ENCODE measurements around the gene ATG7. TPM values are rescaled to one million over a fixed set of nuclear protein-coding genes. Genes with fewer than 3 reads are reported as not detected.
"Not testable (repeated sequence)": the region's sequence is repeated elsewhere in the genome, so short reads cannot be mapped to it uniquely, and the experiment has no call there.

The ATG7 gene
- polyA plus RNA-seq, 3 donors: 8.4 to 17.9 (median 14.9) TPM

GRCh38 chr3:11465744-11466616, 193.8 kb downstream of the ATG7 start:
- H3K27ac ChIP-seq (ENCODE audit: low read depth, low read length): no peak overlapping the region
- 56 to 62% (median 56%) methylated on average over 9 of the region's 9 CpGs for WGBS, 3 donors

GRCh38 chr3:11467875-11468274, 195.7 kb downstream of the ATG7 start:
- WGBS, 3 donors: 87 to 98% (median 91%) methylated on average over 4 of the region's 4 CpGs
- no peak overlapping the region for H3K27ac ChIP-seq (ENCODE audit: low read depth, low read length)

- 82 to 97% (median 89%) methylated on average over 9 of the region's 9 CpGs for WGBS, 3 donors
- H3K27ac ChIP-seq (ENCODE audit: low read depth, low read length): no peak overlapping the region
Observed at GRCh38 chr3:11470031-11470853, 198.0 kb downstream of the ATG7 start.

GRCh38 chr3:11475324-11475723, 203.1 kb downstream of the ATG7 start:
- WGBS, 3 donors: 96 to 98% (median 97%) methylated on average over 6 of the region's 6 CpGs
- H3K27ac ChIP-seq (ENCODE audit: low read depth, low read length): no peak overlapping the region

GRCh38 chr3:11476735-11477144, 204.5 kb downstream of the ATG7 start:
- H3K27ac ChIP-seq (ENCODE audit: low read depth, low read length): no peak overlapping the region

GRCh38 chr3:11477407-11477911, 205.3 kb downstream of the ATG7 start:
- no peak overlapping the region for H3K27ac ChIP-seq (ENCODE audit: low read depth, low read length)
- WGBS, 3 donors: 64 to 81% (median 70%) methylated on average over 3 of the region's 3 CpGs

More at GRCh38 chr3:11476735-11477144, 204.5 kb downstream of the ATG7 start:
- 30 to 67% (median 43%) methylated on average over 1 of the region's 1 CpG for WGBS, 3 donors

- WGBS, 3 donors: 82 to 87% (median 82%) methylated on average over 2 of the region's 2 CpGs
- no peak overlapping the region for H3K27ac ChIP-seq (ENCODE audit: low read depth, low read length)
Observed at GRCh38 chr3:11478167-11478566, 206.0 kb downstream of the ATG7 start.

GRCh38 chr3:11479221-11479620, 207.0 kb downstream of the ATG7 start:
- H3K27ac ChIP-seq (ENCODE audit: low read depth, low read length): no peak overlapping the region

GRCh38 chr3:11480663-11481298, 208.6 kb downstream of the ATG7 start:
- H3K27ac ChIP-seq (ENCODE audit: low read depth, low read length): no peak overlapping the region
- WGBS, 3 donors: 20 to 83% (median 63%) methylated on average over 7 of the region's 7 CpGs

More at GRCh38 chr3:11479221-11479620, 207.0 kb downstream of the ATG7 start:
- WGBS, 3 donors: 75 to 94% (median 90%) methylated on average over 3 of the region's 3 CpGs

GRCh38 chr3:11481556-11481955, 209.4 kb downstream of the ATG7 start:
- 32 to 54% (median 38%) methylated on average over 3 of the region's 3 CpGs for WGBS, 3 donors
- H3K27ac ChIP-seq (ENCODE audit: low read depth, low read length): no peak overlapping the region

GRCh38 chr3:11482021-11482420, 209.8 kb downstream of the ATG7 start:
- 68 to 74% (median 71%) methylated on average over 8 of the region's 8 CpGs for WGBS, 3 donors

GRCh38 chr3:11488356-11488755, 216.2 kb downstream of the ATG7 start:
- WGBS, 3 donors: 97 to 99% (median 98%) methylated on average over 26 to 42 of the region's 42 CpGs

More at GRCh38 chr3:11482021-11482420, 209.8 kb downstream of the ATG7 start:
- no peak overlapping the region for H3K27ac ChIP-seq (ENCODE audit: low read depth, low read length)

GRCh38 chr3:11494131-11494916, 222.1 kb downstream of the ATG7 start:
- no peak overlapping the region for H3K27ac ChIP-seq (ENCODE audit: low read depth, low read length)
- 92 to 98% (median 97%) methylated on average over 6 of the region's 6 CpGs for WGBS, 3 donors

More at GRCh38 chr3:11488356-11488755, 216.2 kb downstream of the ATG7 start:
- H3K27ac ChIP-seq (ENCODE audit: low read depth, low read length): not testable (repeated sequence)

- 73 to 83% (median 76%) methylated on average over 11 of the region's 11 CpGs for WGBS, 3 donors
- no peak overlapping the region for H3K27ac ChIP-seq (ENCODE audit: low read depth, low read length)
Observed at GRCh38 chr3:11495948-11496557, 223.9 kb downstream of the ATG7 start.

GRCh38 chr3:11498177-11498576, 226.0 kb downstream of the ATG7 start:
- WGBS, 3 donors: 91 to 94% (median 92%) methylated on average over 2 of the region's 2 CpGs
- no peak overlapping the region for H3K27ac ChIP-seq (ENCODE audit: low read depth, low read length)

GRCh38 chr3:11498646-11499045, 226.4 kb downstream of the ATG7 start:
- no peak overlapping the region for H3K27ac ChIP-seq (ENCODE audit: low read depth, low read length)
- 14 to 33% (median 32%) methylated on average over 1 of the region's 1 CpG for WGBS, 3 donors

- no peak overlapping the region for H3K27ac ChIP-seq (ENCODE audit: low read depth, low read length)
- 67 to 82% (median 75%) methylated on average over 6 of the region's 6 CpGs for WGBS, 3 donors
Observed at GRCh38 chr3:11499144-11499543, 226.9 kb downstream of the ATG7 start.

All from adipose tissue (tissue), 3 donors.